ENCODE measurements around the gene CRYBG1. TPM values are rescaled to one million over a fixed set of nuclear protein-coding genes. Genes with fewer than 3 reads are reported as not detected.
"Not testable (repeated sequence)": the region's sequence is repeated elsewhere in the genome, so short reads cannot be mapped to it uniquely, and the experiment has no call there.

The CRYBG1 gene
- polyA plus RNA-seq, 1 donor from 2014 or later: 0.73 TPM

DNA sequence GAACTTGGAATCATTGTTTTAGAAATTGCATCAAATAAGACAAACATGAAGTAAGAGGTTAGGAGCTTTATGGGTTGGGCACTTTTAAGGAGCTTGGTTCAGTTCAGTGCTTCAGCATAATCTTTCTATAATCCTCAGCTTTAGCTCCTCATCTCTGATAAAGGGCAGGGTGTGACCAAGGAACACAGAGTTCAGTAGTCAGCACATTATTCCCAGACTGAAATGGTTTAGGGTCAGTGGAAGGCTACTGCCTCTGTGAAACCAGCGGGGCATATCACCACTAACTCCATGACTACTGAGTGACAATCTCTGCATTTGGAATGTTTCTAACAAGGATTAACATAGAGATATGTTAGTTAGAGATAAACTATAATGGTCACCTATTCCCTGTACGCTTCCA is 36.9 kb downstream of the CRYBG1 start:
- H3K27me3 ChIP-seq (ENCODE audit: insufficient read depth, low read depth, low read length): no peaks in the 10 kb centered on the region
- no peaks in the 10 kb centered on the region for H3K36me3 ChIP-seq (ENCODE audit: insufficient read depth, low read length)
- H3K79me2 ChIP-seq (replicated peaks; ENCODE audit: insufficient read depth, low read length): no peaks in the 10 kb centered on the region
- H3K9me3 ChIP-seq (ENCODE audit: low read length): no peaks in the 10 kb centered on the region
- H3K9me2 ChIP-seq (ENCODE audit: insufficient read depth, low read length): no peaks in the 10 kb centered on the region
- H3K9ac ChIP-seq (ENCODE audit: low read length): no peak overlapping the region
- H4K20me1 ChIP-seq (ENCODE audit: insufficient read depth): no peaks in the 10 kb centered on the region
- no peak overlapping the region for H3K4me2 ChIP-seq (ENCODE audit: low read length)
- no peaks in the 10 kb centered on the region for H3F3A ChIP-seq (ENCODE audit: insufficient read depth, low read length, poor library complexity, severe bottlenecking)
- H2AFZ ChIP-seq (ENCODE audit: low read depth, low read length): no peak overlapping the region
- no peak for TF ChIP-seq TAF1 (IDR thresholded peaks at IDR 0.05; ENCODE audit: low read depth)
- TF ChIP-seq MXI1 (conservative IDR thresholded peaks at IDR 0.05; ENCODE audit: poor library complexity, severe bottlenecking): no peak
- no peak overlapping the region for H3K27ac ChIP-seq (ENCODE audit: low read length)
- no peak overlapping the region for H3K4me3 ChIP-seq (ENCODE audit: low read length)

DNA sequence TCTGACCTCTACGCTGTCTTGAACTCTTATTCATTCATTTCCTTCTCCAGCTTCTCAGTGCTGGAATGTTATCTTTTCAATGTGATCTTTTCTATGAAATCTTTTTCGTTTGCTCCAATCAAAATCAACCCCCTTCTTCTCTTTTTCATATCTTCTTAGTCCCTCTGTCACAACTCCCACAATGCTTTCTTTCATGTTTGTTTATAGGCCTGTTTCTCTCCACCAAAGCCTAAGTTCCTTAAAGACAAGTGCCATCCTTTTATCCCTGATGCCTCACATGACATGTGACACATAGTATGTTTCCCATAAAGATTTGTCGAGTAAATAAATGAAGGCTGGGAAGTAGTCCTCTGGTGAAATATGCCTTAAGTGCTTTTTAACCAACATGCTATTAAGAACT is 38.1 kb downstream of the CRYBG1 start:
- TF ChIP-seq SMC3 (conservative IDR thresholded peaks at IDR 0.05; ENCODE audit: poor library complexity): no peak
- TF ChIP-seq RAD21 (conservative IDR thresholded peaks at IDR 0.05): no peak
- Histone ChIP-seq H3F3A (ENCODE audit: insufficient read depth, low read length, poor library complexity, severe bottlenecking) (no peaks in the 10 kb centered on the region), H3K4me2 (ENCODE audit: low read length) (no peak overlapping the region), H4K20me1 (ENCODE audit: insufficient read depth) (no peaks in the 10 kb centered on the region), H3K9me3 (ENCODE audit: low read length) (no peaks in the 10 kb centered on the region), H2AFZ (ENCODE audit: low read depth, low read length) (no peak overlapping the region), H3K4me3 (ENCODE audit: low read length) (no peak overlapping the region), H3K27ac (ENCODE audit: low read length) (no peak overlapping the region), H3K9me2 (ENCODE audit: insufficient read depth, low read length) (no peaks in the 10 kb centered on the region), H3K79me2 (replicated peaks; ENCODE audit: insufficient read depth, low read length) (no peaks in the 10 kb centered on the region), H3K36me3 (ENCODE audit: insufficient read depth, low read length) (no peaks in the 10 kb centered on the region), H3K9ac (ENCODE audit: low read length) (no peak overlapping the region), H3K27me3 (ENCODE audit: insufficient read depth, low read depth, low read length) (no peaks in the 10 kb centered on the region)

DNA sequence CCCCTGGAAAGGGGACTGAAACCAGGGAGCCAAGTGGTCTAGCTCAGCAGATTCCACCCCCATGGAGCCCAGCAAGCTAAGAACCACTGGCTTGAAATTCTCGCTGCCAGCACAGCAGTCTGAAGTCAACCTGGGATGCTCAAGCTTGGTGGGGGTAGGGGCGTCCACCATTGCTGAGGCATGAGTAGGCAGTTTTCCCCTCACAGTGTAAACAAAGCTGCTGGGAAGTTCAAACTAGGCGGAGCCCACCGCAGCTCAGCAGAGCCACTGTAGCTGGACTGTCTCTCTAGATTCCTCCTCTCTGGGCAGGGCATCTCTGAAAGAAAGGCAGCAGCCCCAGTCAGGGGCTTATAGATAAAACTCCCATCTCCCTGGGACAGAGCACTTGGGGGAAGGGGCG is 44.5 kb downstream of the CRYBG1 start:
- not testable (repeated sequence) for H3K4me2 ChIP-seq (ENCODE audit: low read length); H3F3A ChIP-seq (ENCODE audit: insufficient read depth, low read length, poor library complexity, severe bottlenecking); H3K9me3 ChIP-seq (ENCODE audit: low read length); H3K27ac ChIP-seq (ENCODE audit: low read length); H3K36me3 ChIP-seq (ENCODE audit: insufficient read depth, low read length); H4K20me1 ChIP-seq (ENCODE audit: insufficient read depth); H3K9ac ChIP-seq (ENCODE audit: low read length); H3K4me3 ChIP-seq (ENCODE audit: low read length); H3K79me2 ChIP-seq (replicated peaks; ENCODE audit: insufficient read depth, low read length); H3K27me3 ChIP-seq (ENCODE audit: insufficient read depth, low read depth, low read length); H2AFZ ChIP-seq (ENCODE audit: low read depth, low read length); H3K9me2 ChIP-seq (ENCODE audit: insufficient read depth, low read length)

DNA sequence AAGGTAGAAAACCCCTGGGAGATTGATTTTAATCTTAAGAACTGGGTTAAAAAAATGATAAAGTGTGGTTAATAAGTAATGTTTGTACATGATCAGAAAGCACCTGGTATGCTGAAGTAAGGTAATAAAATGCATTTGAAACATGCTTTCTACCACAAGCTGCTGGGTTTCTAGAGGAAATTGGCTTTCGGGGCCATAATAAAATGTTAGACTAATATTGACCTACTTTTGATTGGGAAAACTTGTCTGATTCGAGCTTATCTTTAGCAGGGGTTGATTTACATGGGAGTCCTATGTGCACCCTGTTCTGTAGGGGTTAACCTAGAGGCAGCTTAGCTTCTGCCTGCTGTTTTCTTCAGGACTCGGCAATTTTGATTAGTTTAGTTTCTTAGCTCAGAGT is 50.5 kb downstream of the CRYBG1 start:
- no peaks in the 10 kb centered on the region for H4K20me1 ChIP-seq (ENCODE audit: insufficient read depth)
- no peak overlapping the region for H2AFZ ChIP-seq (ENCODE audit: low read depth, low read length)
- no peaks in the 10 kb centered on the region for H3K36me3 ChIP-seq (ENCODE audit: insufficient read depth, low read length)
- TF ChIP-seq RAD21 (conservative IDR thresholded peaks at IDR 0.05) (no peak), POLR2AphosphoS5 (IDR thresholded peaks at IDR 0.05) (no peak), MXI1 (conservative IDR thresholded peaks at IDR 0.05; ENCODE audit: poor library complexity, severe bottlenecking) (no peak), EP300 (conservative IDR thresholded peaks at IDR 0.05; ENCODE audit: poor library complexity, severe bottlenecking) (no peak), TAF1 (IDR thresholded peaks at IDR 0.05; ENCODE audit: low read depth) (no peak), SMC3 (conservative IDR thresholded peaks at IDR 0.05; ENCODE audit: poor library complexity) (no peak), EZH2 (IDR thresholded peaks at IDR 0.05; ENCODE audit: borderline replicate concordance, insufficient read depth, low read length, poor library complexity, severe bottlenecking) (no peak)
- TF ChIP-seq, protein P1, sequence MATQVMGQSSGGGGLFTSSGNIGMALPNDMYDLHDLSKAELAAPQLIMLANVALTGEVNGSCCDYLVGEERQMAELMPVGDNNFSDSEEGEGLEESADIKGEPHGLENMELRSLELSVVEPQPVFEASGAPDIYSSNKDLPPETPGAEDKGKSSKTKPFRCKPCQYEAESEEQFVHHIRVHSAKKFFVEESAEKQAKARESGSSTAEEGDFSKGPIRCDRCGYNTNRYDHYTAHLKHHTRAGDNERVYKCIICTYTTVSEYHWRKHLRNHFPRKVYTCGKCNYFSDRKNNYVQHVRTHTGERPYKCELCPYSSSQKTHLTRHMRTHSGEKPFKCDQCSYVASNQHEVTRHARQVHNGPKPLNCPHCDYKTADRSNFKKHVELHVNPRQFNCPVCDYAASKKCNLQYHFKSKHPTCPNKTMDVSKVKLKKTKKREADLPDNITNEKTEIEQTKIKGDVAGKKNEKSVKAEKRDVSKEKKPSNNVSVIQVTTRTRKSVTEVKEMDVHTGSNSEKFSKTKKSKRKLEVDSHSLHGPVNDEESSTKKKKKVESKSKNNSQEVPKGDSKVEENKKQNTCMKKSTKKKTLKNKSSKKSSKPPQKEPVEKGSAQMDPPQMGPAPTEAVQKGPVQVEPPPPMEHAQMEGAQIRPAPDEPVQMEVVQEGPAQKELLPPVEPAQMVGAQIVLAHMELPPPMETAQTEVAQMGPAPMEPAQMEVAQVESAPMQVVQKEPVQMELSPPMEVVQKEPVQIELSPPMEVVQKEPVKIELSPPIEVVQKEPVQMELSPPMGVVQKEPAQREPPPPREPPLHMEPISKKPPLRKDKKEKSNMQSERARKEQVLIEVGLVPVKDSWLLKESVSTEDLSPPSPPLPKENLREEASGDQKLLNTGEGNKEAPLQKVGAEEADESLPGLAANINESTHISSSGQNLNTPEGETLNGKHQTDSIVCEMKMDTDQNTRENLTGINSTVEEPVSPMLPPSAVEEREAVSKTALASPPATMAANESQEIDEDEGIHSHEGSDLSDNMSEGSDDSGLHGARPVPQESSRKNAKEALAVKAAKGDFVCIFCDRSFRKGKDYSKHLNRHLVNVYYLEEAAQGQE (IDR thresholded peaks at IDR 0.05; ENCODE audit: borderline replicate concordance): no peak
- TF ChIP-seq, protein P2, sequence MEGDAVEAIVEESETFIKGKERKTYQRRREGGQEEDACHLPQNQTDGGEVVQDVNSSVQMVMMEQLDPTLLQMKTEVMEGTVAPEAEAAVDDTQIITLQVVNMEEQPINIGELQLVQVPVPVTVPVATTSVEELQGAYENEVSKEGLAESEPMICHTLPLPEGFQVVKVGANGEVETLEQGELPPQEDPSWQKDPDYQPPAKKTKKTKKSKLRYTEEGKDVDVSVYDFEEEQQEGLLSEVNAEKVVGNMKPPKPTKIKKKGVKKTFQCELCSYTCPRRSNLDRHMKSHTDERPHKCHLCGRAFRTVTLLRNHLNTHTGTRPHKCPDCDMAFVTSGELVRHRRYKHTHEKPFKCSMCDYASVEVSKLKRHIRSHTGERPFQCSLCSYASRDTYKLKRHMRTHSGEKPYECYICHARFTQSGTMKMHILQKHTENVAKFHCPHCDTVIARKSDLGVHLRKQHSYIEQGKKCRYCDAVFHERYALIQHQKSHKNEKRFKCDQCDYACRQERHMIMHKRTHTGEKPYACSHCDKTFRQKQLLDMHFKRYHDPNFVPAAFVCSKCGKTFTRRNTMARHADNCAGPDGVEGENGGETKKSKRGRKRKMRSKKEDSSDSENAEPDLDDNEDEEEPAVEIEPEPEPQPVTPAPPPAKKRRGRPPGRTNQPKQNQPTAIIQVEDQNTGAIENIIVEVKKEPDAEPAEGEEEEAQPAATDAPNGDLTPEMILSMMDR (IDR thresholded peaks at IDR 0.05; ENCODE audit: poor library complexity, severe bottlenecking): no peak
- no peak overlapping the region for H3K27ac ChIP-seq (ENCODE audit: low read length)
- H3K9me3 ChIP-seq (ENCODE audit: low read length): no peaks in the 10 kb centered on the region
- no peak overlapping the region for H3K9ac ChIP-seq (ENCODE audit: low read length)
- no peak overlapping the region for H3K4me2 ChIP-seq (ENCODE audit: low read length)
- no peaks in the 10 kb centered on the region for H3F3A ChIP-seq (ENCODE audit: insufficient read depth, low read length, poor library complexity, severe bottlenecking)
- H3K9me2 ChIP-seq (ENCODE audit: insufficient read depth, low read length): no peaks in the 10 kb centered on the region
- no peaks in the 10 kb centered on the region for H3K27me3 ChIP-seq (ENCODE audit: insufficient read depth, low read depth, low read length)
- H3K79me2 ChIP-seq (replicated peaks; ENCODE audit: insufficient read depth, low read length): no peaks in the 10 kb centered on the region
- no peak overlapping the region for H3K4me3 ChIP-seq (ENCODE audit: low read length)
